GM23338 (cell line): ENCODE results near the gene TARP.

Experiments
- EZH2 ChIP-seq: fragments of 200-600 bp; sonication (generic); IDR thresholded peaks from one replicate; pipeline ENCODE4 v1.8.0; 2017; ENCODE audit warnings: antibody characterized with exemption, mild to moderate bottlenecking, low read depth; ENCODE audit not compliant: unreplicated experiment
- TF ChIP-seq, protein P1 (sequence below), 2 experiments: fragments of 200-600 bp in 1 of 2; sonication (generic) in 1 of 2; conservative IDR thresholded peaks; 2 replicates each; pipeline versions ENCODE4 v1.5.1 to v1.6.1; 2016 to 2017; ENCODE audit warnings: antibody characterized with exemption in 2 of 2, low read depth in 2 of 2, mild to moderate bottlenecking in 2 of 2, moderate library complexity in 1 of 2

DNA sequence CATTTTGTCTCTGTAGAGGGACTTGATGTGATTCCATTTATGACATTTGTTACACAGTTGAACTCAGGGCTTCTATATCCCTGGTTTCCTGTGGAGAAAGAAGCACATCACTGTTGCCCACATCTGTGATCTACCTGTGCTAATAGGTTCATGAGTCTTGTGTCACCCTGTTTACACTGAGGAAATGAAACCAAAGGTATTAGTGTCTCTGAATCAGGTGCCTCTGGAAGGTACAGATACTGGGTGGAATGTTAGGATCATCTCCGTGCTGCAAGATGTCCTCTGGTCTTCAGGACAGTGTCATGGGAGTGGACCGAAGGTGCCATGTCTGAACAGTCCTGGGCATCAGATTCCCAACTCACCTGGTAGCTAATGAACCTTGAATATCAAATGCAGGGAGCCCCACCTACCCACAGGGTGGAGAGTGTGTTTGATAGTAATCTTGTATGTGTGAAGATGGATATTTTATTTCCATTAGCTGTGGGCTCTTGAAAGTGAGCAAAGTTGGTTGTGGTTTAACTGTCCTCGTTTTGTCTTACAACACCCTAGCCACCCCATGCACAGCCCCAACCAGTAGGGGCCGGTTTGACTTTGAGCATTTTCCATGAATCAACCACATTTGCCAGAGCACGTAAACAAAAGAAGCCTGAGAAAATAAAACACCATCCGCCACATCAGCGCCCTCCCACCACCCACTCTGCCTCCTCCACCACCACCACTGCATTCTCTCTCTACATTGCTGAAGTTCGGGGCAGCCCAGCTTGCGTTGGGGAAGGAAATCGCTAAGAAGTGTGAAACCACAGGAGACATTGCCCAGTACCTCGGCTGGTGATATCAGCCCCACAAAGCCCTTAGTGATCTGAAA lies 40.7 kb downstream of the TARP start:
- TF ChIP-seq, protein P1, sequence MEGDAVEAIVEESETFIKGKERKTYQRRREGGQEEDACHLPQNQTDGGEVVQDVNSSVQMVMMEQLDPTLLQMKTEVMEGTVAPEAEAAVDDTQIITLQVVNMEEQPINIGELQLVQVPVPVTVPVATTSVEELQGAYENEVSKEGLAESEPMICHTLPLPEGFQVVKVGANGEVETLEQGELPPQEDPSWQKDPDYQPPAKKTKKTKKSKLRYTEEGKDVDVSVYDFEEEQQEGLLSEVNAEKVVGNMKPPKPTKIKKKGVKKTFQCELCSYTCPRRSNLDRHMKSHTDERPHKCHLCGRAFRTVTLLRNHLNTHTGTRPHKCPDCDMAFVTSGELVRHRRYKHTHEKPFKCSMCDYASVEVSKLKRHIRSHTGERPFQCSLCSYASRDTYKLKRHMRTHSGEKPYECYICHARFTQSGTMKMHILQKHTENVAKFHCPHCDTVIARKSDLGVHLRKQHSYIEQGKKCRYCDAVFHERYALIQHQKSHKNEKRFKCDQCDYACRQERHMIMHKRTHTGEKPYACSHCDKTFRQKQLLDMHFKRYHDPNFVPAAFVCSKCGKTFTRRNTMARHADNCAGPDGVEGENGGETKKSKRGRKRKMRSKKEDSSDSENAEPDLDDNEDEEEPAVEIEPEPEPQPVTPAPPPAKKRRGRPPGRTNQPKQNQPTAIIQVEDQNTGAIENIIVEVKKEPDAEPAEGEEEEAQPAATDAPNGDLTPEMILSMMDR (conservative IDR thresholded peaks at IDR 0.05; ENCODE audit: low read depth in 2 of 2) = no peak
- no peak for TF ChIP-seq EZH2
